Measurements from ENCODE around the gene ENPEP.

The ENPEP gene

DNA sequence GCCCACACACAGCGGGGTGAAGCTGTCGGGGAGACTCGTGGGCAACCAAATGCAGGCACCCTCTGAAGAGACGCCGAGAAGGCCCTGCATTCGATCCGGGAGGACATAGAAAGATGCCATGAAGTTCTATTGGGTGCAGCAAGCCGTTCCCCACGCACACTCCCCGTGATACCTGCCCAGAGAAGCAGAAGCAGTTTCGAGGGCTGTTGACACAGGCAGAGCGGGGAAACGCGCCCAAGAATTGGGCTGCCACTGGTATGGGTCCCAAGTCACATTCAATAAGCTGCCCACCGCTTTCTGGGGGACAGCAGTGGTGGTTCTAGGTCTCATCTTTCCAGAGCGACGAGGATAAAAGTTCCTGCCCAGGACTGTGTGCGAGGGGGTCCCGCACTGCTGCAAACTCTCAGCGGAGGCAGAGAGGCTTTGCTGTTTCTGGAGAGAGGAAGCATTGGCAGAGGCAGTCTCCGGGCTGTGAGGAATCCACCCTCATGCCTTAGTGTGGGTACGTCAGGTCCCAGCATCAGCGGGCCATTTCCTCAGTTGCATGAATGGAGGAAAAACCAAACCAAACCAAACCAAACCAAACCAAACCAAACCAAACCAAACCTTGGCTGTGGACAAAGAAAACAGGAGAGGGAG lies 136.8 kb downstream of the ENPEP start:
- Mint-ChIP-seq H3K27me3 (ENCODE audit: low read depth, poor library complexity) (peaks cover 78% of the 10 kb centered on the region), H3K36me3 (ENCODE audit: low read depth) (peaks cover 6% of the 10 kb centered on the region), H3K4me1 (peaks cover 93% of the 10 kb centered on the region), H3K27ac (no peak overlapping the region), H3K4me3 (peak overlapping the region; percentile 84), H3K9me3 (no peaks in the 10 kb centered on the region)
- TF ChIP-seq, protein P1, sequence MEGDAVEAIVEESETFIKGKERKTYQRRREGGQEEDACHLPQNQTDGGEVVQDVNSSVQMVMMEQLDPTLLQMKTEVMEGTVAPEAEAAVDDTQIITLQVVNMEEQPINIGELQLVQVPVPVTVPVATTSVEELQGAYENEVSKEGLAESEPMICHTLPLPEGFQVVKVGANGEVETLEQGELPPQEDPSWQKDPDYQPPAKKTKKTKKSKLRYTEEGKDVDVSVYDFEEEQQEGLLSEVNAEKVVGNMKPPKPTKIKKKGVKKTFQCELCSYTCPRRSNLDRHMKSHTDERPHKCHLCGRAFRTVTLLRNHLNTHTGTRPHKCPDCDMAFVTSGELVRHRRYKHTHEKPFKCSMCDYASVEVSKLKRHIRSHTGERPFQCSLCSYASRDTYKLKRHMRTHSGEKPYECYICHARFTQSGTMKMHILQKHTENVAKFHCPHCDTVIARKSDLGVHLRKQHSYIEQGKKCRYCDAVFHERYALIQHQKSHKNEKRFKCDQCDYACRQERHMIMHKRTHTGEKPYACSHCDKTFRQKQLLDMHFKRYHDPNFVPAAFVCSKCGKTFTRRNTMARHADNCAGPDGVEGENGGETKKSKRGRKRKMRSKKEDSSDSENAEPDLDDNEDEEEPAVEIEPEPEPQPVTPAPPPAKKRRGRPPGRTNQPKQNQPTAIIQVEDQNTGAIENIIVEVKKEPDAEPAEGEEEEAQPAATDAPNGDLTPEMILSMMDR (IDR thresholded peaks at IDR 0.05): no peak
- DNase-seq: no peak

DNA sequence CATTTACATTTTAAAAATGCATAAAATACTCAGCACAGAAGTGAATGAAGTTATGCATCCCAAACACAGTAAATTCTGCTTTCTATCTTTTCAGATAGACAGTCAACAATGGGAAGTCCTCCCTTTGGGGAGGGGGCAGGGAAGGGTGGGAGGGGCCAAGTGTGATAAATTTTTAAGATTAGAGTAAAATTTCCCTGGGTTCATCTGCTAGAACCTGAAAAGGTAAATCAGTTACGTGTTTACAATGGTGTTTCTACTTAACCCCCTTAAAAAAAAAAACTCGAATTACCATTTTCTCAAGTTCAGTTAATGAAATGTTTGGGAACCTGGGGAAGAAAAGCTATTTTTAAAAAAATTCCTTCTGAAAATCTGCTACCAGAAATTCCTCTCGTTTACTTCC lies 137.8 kb downstream of the ENPEP start:
- H3K4me3 Mint-ChIP-seq: peak overlapping the region; percentile 84
- H3K36me3 Mint-ChIP-seq (ENCODE audit: low read depth): no peaks in the 10 kb centered on the region
- H3K4me1 Mint-ChIP-seq: peaks cover 93% of the 10 kb centered on the region
- H3K27me3 Mint-ChIP-seq (ENCODE audit: low read depth, poor library complexity): peaks cover 83% of the 10 kb centered on the region
- TF ChIP-seq, protein P1 (IDR thresholded peaks at IDR 0.05): no peak
- no peaks in the 10 kb centered on the region for H3K9me3 Mint-ChIP-seq
- DNase-seq: no peak
- peak overlapping the region; percentile 55 for H3K27ac Mint-ChIP-seq

DNA sequence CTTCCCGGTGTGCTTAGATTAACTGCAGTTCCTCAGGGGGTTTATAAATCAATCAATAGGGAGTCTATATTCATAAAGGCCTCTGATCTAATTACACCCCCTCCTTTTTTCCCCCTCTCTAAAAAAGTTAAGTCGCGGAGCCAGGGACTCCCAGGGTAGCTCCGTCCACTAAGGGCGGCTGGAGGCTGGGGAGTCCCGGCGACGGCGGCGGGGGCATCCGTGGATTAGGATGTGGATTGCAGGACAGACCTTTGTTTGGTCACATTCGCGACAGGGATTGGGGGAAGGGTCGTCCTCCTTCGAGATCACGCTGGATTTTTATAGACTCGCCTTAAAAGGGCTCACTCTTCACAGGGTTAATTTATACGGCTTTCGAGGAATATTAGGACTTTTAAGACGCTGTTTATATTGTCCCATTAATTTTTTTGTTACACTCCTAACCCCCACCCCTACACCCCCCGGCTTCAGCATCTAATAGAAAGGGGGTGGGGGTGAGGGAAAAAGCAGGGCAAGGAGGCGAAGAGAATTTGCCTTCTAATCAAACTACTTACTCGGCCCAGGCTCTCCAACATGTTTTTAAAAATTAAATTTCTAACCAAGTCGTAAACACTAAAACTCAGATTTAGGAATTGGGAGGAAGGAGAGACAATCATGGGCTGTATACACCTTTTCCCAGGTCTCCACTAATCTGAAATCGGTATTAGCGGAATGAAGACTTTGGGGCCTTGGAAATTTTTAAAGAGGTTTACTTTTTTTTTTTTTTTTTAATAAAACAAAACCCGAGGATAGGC lies 138.4 kb downstream of the ENPEP start:
- Mint-ChIP-seq H3K27ac (peak overlapping the region; percentile 55), H3K4me1 (peaks cover 93% of the 10 kb centered on the region), H3K9me3 (no peaks in the 10 kb centered on the region), H3K27me3 (ENCODE audit: low read depth, poor library complexity) (peaks cover 84% of the 10 kb centered on the region), H3K36me3 (ENCODE audit: low read depth) (no peaks in the 10 kb centered on the region), H3K4me3 (peak overlapping the region; percentile 84)
- TF ChIP-seq, protein P1 (IDR thresholded peaks at IDR 0.05): no peak
- peak; percentile 65 for DNase-seq
